ENCODE measurements around the gene ABCC4.

ABCC4 gene

DNA sequence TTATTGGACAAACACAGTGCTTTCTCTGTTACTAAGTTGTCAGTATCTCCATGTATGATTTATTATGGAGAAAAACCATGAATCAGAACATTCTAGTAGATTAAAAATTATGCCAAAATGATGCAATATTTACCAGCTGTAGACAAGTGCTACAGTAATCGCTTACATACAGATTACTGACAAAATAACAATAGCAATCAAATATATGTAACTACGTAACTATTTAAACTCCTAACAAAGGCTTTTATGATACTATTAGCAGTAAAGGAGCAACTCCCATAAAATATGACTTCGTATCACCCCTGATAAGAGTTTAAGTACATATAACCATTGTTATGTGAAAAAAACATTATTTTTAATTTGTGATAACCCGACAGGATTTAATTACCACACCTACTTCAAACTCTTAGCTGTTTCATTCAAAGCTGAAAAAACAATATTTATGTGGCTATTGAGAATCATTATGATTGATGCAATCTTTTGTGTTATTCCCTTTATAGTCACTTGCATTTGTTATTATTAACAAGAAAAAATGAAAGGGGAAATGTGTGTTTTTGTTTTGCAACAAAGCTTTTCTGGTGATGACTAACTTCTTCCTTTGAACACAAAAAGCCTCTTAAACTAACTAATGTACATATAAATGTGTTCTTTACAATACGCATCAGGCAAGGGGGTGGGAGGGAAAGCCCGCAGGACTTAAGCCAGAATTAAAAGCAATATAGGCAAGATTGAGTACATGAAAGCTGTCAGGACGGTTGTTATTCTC is 147.4 kb downstream of the ABCC4 start:
- peak; percentile 79 for DNase-seq

GRCh38 chr13:95151942-95152587 is 149.2 kb downstream of the ABCC4 start:
- no peak for DNase-seq

DNA sequence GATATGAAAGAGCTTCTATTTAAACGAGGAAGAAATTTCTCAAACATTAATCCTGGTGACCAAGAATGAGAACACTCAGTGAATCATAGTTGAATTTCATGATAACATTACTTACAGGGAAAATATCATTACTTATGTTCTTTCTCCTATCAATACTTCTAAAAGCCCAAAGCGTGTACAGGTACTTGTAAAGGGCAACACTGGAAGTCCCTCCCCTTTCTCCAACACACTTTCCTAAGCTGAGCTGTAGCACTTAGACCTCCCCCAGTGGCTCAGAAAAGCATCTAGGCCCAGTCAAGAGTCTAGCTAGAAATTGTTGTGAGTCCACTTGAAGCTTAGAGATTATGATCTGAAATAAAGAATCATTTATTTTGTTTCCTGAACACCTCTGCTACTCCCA is 150.7 kb downstream of the ABCC4 start:
- DNase-seq: no peak

GRCh38 chr13:95146486-95146885 is 154.8 kb downstream of the ABCC4 start:
- DNase-seq: no peak

DNA sequence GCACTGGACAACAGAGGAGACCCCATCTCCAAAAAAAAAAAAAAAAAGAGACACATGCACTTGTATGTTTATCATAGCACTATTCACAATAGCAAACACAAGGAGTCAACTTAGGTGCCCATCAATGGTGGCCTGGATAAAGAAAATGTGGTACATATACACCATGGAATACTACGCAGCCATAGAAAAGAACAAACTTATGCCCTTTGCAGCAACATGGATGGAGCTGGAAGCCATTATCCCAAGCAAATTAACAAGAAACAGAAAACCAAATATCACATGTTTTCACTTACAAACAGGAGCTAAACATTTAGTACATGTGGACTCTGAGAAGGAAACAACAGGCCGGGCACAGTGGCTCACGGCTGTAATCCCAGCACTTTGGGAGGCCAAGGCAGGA is 155.7 kb downstream of the ABCC4 start:
- no peak for DNase-seq

DNA sequence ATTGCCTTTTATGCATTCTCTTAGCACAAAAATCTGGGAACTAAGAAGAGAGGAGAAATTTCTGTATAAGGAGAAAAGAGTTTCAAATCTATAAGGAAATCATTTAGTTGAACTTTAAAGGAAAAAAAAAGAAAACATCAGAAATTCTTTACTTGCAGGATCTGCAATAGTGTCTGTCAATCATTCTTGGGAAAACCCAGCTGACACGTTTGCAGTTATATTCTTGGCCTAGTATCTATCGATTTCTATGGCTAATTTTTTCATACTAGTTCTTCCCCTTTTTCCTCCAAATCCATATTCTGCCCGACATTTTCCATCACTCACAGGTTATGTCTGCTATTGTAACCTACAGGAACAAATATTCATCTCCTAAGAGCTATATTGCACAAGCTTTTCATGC is 160.7 kb downstream of the ABCC4 start:
- DNase-seq: no peak

DNA sequence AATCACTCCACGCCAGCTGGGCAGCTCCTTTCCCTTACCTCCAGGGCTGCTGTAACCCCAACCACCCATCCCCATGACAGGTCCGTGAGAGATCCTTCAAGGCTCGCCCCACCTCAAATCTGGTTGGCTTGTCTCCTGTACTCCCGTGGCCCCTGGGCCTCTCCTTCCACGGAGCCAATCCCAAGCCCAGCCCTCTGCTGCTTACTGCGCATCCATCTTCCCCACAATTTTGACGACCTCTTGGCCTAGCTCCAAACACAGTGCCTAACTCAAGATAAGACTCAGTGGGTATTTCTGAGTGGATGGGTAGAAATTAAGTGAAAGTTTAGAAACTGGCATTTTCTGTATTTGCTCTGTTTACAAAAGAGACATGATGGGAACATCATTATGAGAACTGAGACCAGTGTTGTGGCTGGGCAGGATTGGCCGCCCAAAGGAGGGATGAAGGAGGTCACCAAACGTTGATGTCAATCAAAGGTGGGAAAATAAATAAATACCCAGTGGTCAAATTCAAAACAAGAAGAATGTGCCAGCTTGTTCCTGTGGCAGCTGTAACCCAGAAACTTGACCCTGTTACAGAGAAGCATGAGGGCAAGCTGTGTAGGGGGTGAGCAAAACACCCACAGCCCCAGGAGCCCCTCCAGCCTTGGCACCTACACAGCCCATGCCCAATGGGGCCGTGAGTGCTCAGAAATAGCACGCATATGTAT is 162.2 kb downstream of the ABCC4 start:
- no peak for DNase-seq

DNA sequence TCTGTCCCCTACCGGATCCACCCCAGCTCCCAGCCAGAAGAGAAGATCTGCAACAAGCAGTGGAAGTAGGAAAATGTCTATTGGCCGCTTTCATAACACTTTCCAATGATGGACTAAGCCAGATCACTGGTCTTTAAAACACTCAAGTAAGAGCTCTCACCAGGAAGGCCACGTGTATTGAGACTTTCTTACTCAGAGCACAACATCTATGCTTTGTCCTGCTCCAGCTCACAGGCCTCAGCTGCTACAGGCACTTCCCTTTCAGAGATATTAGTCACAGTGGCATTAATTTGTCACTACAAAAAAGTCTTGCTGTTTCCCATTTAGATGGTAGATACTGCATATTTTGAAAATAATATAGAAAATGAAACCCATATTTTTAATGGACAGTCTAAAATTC is 164.2 kb downstream of the ABCC4 start:
- no peak for DNase-seq

- no peak for DNase-seq
These were observed 164.6 kb downstream of the ABCC4 start for GRCh38 chr13:95136638-95137037.

GRCh38 chr13:95133498-95133897 is 167.8 kb downstream of the ABCC4 start:
- no peak for DNase-seq

GRCh38 chr13:95129004-95129403 is 172.2 kb downstream of the ABCC4 start:
- no peak for DNase-seq

DNA sequence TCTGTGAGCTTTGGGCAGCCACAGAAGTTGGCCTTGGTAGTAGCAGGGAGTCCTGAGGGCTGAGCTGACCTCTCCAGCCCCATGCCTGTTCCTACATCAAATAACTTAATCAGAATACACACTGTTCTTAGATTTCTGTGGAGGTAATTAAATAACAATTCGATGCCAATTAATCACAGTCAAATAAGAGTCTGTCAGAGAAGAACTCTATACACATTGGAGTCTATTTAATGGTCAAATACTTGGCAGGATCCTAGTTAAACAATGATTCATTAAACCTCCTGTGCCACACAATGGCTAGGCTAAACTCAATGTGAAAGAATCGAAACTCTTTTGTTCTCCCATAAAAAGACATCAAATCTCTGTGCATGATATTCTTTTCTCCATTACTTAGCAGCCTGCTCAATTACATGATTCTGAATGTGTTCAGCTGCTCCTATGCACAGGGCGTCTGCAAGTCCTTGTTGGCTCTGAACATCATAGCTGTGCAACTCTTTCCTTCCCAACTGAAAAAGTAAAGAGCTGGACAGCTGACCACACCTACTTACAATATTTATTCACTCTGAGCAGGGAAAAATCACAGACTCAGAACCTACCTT is 173.1 kb downstream of the ABCC4 start:
- peak; percentile 4 for DNase-seq

- DNase-seq: no peak
These were observed 176.3 kb downstream of the ABCC4 start for GRCh38 chr13:95124959-95125358.

DNA sequence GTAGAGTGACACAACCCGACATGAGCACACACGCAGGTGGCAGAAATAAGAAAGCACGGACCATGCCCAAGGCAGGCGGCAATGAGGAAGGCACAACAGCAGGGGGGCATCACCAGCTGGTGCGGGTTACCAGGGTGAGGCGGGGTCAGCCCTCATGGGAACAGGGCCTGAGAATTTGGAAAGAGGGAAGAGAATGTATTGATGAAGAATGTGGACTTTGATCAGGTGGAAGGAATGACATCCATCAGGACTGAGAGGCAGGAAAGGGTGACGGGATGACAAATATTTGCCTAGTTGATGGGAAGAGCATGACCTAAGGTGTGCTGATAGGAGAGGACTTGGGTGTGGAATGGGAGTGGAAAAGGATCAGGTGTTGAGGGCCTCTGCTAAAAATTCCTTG is 177.5 kb downstream of the ABCC4 start:
- DNase-seq: no peak

DNA sequence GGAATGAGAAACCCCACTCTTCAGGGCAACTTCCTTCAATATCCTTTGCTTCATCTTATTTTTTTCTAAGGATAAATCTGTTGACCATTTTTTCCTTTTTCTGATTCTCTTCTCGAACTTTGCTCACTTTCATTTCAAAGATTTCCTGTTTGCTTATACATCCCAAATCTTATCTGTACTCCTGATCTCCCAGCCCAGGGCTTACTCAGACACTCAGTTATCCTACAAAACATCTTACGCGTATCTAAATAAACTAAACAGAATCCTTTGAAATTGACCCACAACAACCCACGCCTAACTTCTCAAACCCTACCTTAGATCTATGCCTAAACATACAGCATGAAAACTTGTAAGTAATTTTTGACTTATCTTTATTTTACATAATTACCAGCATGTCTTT is 179.2 kb downstream of the ABCC4 start:
- DNase-seq: no peak

- DNase-seq: no peak
These were observed 179.7 kb downstream of the ABCC4 start for GRCh38 chr13:95121516-95121915.

DNA sequence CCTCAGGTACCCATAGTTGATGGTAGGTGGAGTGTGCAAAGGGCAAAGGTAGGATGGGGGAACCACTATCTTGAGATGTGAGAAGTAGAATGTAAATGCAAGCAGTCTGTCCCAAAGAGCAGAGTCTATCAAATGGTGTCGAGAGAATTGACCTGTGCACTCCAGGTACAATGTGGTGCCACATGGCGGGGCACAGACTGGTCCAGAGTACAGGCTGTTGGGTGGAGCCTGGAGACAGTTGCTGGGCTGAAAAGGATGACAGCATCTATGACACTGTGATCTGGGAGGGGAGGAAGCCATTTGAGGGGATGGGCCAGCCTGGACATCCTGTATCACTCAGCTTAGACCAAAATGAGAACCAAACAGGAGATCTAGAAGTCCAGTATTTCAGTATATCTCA is 180.6 kb downstream of the ABCC4 start:
- no peak for DNase-seq

- DNase-seq: no peak
These were observed 182.5 kb downstream of the ABCC4 start for GRCh38 chr13:95118541-95119324.

- DNase-seq: no peak
These were observed 184.2 kb downstream of the ABCC4 start for GRCh38 chr13:95117092-95117491.

GRCh38 chr13:95115525-95115924 is 185.7 kb downstream of the ABCC4 start:
- DNase-seq: no peak

- no peak for DNase-seq
These were observed 187.7 kb downstream of the ABCC4 start for GRCh38 chr13:95113601-95114000.

GRCh38 chr13:95112883-95113282 is 188.4 kb downstream of the ABCC4 start:
- DNase-seq: no peak

DNA sequence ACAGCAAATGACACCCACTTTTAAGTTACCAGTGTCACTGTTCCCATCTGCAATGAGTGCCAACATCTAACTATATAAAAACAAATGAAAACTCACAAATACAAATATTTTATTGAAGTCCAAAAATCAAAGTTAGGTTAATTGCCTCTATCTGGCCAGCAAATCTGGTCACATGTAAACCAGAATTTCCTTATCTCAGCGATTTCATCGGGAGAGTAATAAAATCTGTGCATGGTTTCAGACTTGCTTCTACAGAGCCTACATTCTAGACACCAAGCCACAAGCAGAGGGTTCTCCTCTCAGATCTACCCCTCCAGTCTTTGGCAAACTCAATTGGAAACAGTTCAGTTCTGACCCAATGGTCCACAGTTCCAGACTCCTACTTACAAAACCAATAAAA is 189.6 kb downstream of the ABCC4 start:
- no peak for DNase-seq

Data from NCI-H1436 (cell line).